Stimulated activated CD8-positive, alpha-beta memory T cell treated with anti-CD3 and anti-CD28 coated beads, Interleukin-2, amount 100 ng/mL, for 1 hour (primary cell): ENCODE results near the gene FOXO6.

Source experiments
- DNase-seq, 2 donors: peaks; one replicate each; pipeline ENCODE4 v3.0.0-alpha.2; 2020; ENCODE audit warnings: low read depth in 2 of 2

Gene FOXO6

DNA sequence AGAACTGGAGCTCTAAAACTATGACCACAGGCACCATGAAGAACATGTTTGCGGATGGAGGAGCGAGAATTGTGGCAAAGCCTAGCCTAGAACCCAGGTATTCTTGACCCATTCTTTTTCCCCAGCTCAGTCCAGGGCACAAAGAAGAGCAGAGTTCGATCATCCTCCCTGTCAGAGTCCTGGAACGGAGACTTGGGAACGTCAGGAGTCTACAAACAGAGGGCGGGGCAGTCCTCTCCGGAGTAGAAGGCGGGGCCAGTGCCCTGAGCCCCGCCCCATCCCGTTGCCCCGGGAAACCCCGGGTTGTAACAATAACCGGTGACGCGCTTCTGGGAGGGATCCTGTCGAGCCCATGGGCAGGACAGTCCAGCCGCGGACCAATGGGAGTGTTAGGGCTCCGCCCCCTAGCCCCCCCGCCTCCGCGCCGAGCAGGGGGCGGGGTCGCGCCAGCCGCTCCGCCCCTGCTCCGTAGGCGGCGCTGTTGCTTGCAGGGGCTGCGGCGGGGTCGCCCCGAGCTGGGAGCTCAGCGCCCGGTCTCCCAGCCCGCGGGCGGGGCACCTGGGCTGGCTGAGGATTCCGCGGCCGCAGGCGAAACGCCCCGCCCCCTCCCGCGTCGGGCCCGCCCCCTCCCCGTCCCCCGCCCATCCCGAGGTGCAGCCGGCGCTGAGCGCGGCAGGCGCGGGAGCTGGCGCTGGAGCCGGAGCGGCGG lies at the start of gene FOXO6:
Gene FOXO6 (plus strand): TSS at position 649 of the 709 bp plus-strand sequence.
- peak; percentile 87 to 88 for DNase-seq

DNA sequence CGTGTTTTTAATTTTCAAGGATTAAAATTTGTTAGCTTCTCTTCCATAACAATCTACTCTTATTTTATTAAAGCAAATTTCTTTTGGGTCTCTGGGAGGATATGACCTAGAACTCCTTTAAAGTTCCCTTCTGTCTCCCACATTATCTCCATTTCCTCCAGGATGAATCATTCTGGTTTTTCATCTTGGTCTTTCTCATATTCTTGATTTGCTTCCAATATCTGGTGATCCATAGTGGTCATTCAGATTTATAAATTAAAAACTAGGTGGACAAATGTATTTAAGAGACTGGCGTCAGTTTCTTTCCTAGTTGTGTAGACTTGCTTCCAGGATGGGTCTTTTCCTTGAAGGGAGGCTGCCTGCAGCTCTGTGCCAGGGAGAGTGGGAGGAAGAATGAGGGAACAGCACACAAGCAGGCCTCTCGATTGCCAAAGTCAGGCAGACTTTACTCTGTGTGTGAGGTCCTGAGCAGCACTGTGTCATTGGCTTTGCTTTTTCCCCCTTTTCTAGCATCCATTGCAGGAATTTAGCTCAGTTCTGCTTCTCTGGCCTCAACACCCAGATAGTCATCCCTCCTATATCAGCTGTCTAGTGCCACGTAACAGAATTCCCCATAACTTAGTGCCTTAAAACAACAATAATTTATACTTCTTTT lies 48.1 kb upstream of the FOXO6 start:
- DNase-seq: no peak

DNA sequence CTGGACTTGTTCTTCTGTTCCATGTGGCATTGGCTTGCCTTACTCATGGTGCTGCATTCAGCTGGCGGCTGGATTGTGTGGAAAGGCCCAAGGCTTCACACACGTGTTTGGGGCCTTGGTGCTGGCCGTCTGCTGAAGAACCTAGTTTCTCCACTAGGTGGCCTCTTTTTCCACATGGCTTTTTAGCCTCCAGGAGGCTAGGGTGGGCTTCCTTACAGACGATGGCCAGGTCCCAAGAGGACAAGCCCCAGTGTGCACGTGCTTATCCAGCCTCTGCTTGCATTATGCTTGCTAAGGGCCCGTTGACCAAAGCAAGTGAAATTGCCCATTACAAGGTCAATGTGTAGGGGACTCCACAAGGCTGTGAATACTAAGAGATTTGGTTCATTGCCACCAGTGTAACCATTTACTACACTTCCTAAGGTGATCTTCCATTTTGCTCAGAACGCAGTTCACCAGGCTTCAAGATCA lies 47.5 kb upstream of the FOXO6 start:
- DNase-seq: no peak

DNA sequence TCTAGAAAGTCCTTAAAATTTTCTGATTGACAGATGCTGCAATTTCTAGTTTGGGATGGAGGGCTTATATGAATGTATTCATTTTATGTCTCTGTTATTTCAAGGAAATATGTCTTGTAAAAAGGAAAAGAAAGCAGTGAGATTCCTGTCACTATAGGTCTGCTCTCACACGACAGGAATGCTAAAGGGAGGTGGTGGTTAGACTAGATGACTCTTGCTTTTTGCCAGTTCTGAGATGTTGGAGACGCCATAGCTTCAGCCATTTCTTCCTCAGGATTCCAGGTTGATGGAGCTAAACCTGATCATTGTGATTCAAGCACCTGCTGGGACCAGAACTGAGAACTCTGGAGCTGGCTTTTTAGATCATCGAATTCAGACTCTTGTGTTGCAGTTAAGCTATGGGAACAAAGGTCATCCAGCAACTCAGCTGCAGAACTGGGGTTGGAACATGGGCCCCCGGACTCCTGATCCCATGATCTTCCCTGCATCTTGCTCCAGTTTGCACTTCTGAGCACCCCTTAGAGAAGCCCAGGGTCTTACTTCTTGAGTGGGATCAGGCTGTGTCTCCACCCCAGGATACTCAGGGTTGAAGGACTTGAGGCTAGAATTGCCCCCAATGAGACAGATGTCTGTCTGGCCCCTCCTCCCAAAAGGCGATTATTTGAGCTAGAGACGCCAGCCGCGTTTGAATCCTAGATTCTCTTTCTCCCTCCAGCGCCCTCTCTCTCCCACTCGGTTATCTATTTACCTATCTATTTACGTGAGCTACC lies 46.7 kb upstream of the FOXO6 start:
- no peak for DNase-seq

DNA sequence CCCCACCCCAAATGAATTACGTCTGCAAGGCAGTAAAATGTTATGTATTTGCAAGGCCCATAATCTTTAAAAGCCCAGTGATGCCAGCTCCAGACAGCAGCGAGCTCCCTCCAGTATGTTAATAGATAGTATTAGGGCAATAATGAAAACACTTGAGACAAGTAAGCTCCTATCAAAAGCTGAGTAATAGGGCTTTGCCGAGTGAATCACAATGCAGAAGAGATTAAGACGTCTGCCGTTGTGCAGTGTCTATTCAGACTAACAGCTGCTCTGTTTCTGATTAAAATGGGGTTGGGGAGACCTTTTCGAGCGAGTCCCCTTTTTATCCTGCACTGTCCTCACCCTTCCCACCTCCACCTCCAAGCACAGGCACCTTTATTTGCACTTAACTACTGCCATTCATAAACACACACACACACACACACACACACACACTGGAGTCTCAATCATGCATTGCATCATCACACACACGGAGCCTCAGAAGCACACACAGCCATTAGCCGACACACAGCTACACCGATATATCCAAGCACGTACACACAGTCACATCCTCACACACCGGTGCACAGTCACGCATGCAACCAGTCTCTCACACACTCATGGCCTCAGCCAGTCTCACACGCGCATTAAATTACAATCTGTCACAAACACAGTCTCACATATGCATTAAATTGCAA lies 46.0 kb upstream of the FOXO6 start:
- DNase-seq: no peak

DNA sequence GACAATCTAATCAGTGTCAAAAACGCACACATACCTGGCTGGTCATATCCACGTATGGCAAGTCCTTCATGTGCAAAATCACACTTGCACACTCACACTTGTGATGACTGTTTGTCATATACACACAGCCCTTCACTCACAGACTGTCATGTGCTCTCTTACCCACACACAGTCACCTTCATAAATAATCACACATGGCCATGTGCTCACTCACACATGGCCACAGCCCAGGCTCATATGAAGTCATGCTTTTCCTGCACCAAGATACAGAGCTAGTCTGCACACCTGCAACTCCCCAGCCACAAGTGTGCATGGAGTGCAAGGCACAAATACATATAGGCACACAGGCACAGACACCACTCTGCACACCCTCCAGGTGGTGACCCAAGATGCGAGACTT lies 45.4 kb upstream of the FOXO6 start:
- DNase-seq: no peak

DNA sequence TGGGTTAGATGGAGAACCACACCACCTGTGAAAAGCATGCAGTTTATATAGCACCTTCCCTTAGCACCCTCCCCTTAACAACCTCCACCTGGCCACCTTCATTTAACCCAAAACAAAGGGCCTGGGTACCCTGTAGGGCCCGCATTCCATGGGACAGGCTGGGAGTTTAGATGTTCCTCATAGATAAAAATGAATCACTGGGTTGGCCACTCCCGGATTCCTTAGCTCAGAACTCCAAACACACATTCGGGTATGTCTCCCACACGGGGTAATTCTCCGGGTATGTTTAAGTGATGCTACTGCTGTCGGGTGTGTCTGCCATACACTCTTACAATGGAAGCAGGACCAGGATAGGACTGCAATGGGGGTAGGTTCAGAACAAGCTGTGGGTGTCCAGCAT lies 43.9 kb upstream of the FOXO6 start:
- no peak for DNase-seq

DNA sequence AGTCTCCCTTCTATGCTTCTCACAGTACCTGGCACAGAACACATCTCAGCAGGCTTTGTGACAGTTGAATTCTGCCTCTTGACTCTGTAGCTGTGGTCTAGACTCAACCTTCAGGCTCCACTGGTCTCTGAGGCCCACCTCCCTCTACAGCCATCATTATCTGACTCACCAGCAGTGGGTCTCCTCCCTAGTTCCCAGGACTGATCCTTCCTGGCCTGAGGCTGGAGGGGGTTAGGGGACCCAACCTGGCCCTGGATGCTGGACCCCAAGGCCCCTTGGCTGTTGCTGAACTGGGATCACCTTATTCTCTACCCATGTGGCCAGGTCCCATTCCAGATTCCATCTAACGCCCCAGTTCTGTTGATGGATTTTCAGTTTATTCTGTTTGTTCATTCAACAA lies 43.1 kb upstream of the FOXO6 start:
- DNase-seq: no peak

DNA sequence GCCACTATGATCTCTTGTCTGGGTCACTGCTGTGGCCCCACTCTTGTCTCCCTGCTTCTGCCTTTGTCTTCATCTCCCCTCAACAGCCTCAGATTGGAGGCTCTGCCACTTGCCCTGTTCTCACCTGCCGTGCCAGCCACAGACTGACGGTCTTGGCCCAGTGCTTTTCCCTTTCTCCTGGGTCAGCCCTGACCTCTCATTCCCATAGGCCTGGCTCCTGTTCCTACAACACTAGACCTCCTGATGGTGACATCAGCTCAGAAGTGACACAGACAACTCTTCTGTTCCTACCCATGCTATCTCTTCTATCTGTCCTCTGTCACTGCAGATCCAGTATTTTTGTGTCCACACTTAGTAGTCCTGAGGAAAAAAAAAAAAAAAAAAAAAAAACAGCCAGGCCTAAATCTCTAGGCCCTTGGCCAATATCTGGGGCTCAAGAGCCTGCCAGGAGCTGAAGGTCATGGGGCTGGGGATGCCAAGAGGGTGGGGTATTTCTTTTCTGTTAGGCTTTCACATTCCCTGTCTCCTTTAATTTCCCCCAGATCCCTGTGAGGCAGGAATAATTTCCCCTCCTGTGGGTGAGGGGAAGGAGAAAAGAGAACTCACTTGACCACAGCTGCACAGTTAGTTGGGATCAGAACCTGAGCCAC lies 42.0 kb upstream of the FOXO6 start:
- DNase-seq: no peak

DNA sequence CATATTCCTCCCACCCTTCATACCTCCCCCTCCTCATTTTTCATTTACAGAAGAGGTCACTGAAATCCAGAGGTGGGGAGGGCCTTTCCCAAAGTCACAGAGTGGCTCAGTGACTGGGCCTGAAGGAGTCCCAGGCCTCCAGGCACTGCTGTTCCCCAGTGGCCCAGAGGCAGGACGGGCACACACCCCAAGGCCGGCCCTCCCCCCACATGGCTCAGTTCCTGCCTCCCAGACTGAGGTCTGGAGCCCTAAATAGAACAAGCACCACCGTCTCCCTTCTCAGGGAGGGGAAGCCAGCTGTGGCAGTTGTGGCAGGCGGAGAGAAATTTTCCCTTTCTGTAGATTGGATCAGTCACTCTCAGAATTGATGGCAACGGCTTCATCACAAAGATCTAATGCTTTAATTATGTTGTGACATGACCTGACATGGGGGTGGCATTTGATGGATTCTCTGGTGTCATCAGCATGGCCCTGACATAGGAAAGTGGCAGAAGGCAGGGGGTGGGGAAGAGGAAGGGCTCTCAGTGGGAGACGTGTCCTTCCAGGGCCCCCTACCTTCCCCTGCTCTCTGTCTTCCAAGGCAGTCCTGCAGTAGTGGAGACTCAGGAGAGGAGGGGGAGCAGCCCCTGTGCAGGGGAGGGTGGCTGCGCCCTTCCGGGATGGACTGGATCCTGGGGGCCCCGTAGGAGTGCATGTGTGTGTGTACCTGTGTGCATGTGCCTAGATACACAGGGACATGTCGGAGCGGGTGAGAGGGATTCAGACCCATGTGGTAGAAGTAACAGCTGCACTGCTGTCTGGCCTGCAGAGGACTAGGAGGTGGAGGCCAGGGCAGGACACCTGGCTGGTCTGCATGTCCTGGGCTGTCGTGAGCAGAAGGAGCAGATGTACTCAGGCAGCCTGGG lies 41.2 kb upstream of the FOXO6 start:
- no peak for DNase-seq

DNA sequence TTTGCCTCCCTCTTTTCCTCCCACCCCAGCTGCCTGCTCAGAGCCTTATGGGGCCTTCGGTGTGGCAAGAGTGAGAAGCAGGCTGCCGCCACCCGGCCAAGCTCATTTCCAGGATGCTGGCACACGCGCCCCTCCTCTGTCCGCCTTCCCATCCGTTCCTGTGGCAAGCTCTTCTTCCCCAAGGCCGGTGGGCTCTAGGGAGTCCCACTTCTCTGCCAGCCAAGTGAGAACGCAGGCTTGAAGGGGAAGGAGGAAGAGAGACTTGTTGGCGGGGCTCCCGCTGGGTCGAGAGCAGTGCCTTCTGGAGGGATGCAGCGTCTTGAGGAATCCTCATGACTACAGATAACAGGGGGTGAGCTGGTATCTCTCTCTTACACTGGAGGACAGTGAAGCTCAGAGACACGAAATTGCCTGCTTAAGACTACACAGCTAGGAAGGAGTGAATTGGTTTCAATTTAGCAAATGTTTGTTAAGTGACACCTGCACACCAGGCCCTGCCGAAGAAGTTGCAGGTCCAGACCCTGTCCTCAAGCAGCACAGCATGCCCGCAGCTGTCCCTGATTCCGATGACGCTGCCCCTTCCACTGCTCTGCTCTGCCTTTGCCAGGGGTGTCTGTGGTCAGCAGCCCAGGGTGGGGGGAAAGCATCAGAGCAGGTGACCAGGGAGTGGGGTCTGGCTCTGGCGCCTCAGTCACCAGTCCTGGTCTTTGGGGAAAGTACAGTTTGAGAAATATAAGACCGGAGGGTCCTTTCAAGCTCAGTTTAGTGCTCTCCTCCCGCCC lies 40.1 kb upstream of the FOXO6 start:
- no peak for DNase-seq

DNA sequence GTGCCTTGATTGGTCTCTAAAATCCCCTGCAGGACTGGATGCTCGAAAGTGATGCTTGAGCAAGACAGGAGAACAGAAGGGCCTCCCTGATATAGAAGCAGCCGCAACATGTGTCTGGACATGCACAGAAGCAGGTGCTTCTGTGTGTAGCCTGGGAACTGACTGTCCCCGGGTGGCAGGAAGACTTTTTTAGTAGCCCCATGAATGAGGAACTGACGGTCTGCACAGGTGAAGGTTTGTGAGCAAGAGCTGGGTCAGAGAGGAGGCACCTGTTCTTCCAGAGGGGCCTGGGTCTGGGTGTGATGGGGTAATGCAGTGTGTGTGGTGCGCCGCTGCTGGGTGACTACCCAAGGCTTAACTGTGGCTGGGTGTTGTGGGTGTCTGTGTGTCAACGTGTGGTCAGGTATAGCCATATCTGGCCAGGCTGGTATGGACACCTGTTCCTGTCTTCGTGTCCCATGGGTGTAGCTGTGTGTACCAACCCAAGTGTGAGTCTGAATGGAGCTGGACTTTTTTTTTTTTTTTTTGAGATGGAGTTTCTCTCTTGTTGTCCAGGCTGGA lies 39.1 kb upstream of the FOXO6 start:
- DNase-seq: no peak

DNA sequence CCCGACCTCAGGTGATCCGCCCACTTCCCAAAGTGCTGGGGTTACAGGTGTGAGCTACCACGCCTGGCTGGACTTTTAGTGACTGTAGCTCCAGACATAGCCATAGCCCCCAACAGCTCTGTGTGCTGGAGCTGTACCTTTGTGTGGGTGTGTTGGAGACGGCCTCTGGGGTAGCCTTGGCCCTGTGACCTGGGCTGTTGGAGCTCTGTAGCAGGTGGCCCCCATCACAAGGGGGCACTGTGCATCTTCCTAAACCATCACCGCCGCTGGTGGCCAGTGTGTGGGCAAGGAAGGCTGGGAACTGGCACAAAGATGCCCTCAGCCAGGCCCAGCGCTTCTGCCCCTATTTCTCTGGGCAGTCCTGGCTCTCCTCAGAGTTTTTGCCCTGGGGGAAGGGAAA lies 38.4 kb upstream of the FOXO6 start:
- DNase-seq: peak in 1 of 2 donors; percentile 9

DNA sequence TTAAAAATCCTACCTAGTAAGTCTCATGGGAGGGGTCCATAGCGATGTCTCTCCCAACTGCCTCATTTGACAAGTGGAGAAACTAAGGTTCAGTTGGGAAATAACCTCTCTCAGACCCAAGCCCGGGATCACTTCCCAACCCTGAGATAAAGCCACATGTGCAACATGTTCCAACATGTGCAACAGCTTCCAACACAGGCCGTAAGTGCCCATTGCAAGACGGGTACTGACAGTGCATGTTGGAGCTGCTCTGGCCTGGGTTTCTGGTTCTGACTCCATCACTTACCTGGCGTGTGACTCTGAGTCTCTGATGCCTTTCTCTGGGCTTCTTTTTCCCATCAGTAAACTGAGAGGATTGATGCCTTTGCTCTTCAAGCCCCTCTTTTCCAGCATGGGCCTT lies 38.0 kb upstream of the FOXO6 start:
- no peak for DNase-seq

DNA sequence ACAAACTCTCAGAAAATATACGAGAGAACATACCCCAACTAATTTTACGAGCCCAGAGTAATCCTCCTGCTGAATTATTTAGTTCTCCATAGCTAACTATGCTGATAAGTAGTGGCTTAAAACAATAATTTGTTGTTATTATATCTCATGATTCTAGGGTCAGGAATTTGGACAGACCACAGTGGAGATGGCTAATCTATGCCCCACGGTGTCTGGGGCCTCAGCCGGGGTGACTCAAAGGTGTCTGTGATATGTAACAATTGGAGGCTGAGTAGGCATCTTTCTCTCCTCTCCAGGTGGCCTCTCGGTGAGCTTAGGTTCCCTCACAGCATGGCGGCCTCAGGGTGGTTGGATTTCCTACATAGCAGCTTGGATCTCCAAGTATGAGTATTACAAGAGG lies 35.4 kb upstream of the FOXO6 start:
- no peak for DNase-seq

DNA sequence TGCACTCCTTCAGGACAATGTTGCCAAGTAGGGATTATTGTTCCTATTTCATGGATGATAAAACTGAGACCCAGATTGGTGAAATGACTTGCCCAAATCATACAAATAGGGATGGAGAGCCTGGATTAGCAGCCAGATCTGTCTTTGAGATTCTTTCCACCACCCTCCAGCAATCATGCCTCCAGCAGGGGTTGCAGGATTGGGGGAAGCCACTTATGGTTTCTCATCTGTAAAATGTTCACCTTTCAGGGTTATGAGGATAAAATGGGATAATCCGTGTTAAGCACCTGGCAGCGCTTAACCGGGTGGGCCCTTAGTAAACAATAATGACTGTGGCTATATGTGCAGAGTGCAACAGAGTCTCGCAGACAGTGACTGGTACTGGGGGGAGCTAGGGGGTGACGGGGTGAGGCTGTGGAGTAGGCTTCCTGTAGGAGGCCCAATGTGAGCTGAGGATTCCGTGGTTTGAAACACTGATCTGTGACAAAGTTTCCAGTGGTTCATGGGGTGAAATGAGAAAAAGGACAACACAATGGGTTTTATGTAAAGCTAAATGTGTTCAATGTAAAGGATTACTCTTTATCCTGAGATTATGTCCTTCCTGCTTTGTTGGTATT lies 33.7 kb upstream of the FOXO6 start:
- no peak for DNase-seq

DNA sequence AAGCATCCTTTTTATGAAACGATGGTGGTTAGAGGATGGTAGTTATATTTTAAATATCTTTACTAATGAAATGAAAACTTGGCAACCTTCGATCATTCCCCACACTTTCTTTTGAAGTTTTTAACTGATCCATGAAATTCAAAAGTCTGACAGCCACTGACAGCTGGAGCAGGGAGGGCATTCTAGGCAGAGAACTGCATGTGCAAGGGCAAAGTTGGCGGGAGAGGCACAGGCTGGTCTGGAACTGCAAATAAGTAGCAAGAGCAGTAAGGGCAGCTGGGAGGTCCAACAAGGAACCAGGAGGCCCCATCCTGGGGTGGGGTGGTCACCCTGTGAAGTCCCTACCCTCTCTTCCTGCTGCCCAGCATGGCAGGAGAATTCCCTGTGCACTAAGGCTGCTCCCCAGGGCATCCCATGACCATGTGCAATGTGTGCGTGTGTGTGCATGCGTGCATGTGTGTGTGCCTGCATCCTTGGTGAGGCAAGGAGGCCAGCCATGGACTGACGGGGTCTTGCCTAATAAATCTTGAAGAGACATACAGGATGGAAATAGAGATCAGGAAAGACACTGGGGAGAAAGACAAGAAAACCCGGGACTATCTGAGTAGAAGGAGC lies 33.1 kb upstream of the FOXO6 start:
- DNase-seq: no peak

DNA sequence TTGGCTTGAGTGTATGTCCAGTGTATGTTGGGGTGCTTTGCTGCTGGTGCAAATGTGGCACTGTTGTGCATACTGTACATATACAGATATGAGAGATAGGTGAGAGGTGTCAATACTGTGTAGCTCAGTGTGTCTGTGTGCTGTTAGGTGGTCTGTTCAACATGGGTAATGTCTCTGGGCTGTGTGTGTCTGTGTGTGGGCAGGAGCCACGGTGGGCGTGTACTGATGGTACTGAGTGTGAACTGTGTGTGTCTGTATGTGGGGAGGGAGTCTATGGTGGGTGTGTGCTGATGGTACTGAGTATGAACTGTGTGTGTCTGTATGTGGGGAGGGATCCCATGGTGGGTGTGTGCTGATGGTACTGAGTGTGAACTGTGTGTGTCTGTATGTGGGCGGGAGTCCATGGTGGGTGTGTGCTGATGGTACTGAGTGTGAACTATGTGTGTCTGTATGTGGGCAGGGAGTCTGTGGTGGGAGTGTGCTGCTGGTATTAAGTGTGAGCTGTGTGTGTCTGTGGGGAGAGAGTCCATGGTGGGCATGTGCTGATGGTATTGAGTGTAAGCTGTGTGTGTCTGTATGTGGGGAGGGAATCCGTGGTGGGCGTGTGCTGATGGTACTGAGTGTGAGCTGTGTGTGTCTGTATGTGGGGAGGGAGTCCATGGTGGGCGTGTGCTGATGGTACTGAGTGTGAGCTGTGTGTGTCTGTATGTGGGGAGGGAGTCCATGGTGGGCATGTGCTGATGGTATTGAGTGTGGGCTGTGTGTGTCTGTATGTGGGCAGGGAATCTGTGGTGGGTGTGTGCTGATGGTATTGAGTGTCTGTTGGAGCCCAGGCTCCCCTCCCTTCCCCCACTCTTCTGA lies 32.2 kb upstream of the FOXO6 start:
- DNase-seq: no peak
